Type B pancreatic cell (in vitro differentiated cells): ENCODE results near the gene GUCD1. TPM values are rescaled to one million over a fixed set of nuclear protein-coding genes. Genes with fewer than 3 reads are reported as not detected.

Experiments used
- DNase-seq: peaks from one replicate; pipeline ENCODE4 v3.0.0; 2021; ENCODE audit warnings: mixed read lengths; ENCODE audit not compliant: unreplicated experiment; ENCODE audit errors: extremely low spot score
- H3K27ac Mint-ChIP-seq: 2 replicates; pipeline ENCODE4 v1.8.0; 2021; ENCODE audit warnings: mild to moderate bottlenecking, mixed read lengths
- H3K27me3 Mint-ChIP-seq: 2 replicates; pipeline ENCODE4 v1.8.0; 2021; ENCODE audit warnings: mixed read lengths
- H3K36me3 Mint-ChIP-seq: 2 replicates; pipeline ENCODE4 v1.8.0; 2021; ENCODE audit warnings: mixed read lengths
- H3K4me1 Mint-ChIP-seq: one replicate; pipeline ENCODE4 v1.8.0; 2021; ENCODE audit warnings: mixed read lengths; ENCODE audit not compliant: unreplicated experiment
- H3K4me3 Mint-ChIP-seq: 2 replicates; pipeline ENCODE4 v1.8.0; 2021; ENCODE audit warnings: mild to moderate bottlenecking, mixed read lengths
- H3K9me3 Mint-ChIP-seq: 2 replicates; pipeline ENCODE4 v1.8.0; 2021; ENCODE audit warnings: mixed read lengths
- CTCF ChIP-seq: fragments of 200-600 bp; sonication (generic); conservative IDR thresholded peaks from 2 replicates; pipeline ENCODE4 v1.5.0; 2021; ENCODE audit warnings: antibody characterized with exemption, mild to moderate bottlenecking
- total RNA-seq: library from RNA; stranded (reverse); gene quantifications from 2 replicates; pipeline ENCODE4 v1.2.1, GENCODE V29; 2021; ENCODE audit warnings: low replicate concordance

The GUCD1 gene
- total RNA-seq, 1 donor from 2014 or later, result 81.8 TPM

GRCh38 chr22:24592851-24593558 is 38.1 kb upstream of the GUCD1 start, which contains the start of gene LRRC75B:
LRRC75B (minus strand) TSS chr22:24593073; CDS start chr22:24593039, 34 bp downstream.
- Mint-ChIP-seq H3K4me1 (no peaks in the 10 kb centered on the region), H3K9me3 (no peaks in the 10 kb centered on the region)

GRCh38 chr22:24592058-24592850 is 37.3 kb upstream of the GUCD1 start:
- H3K9me3 Mint-ChIP-seq, result no peaks in the 10 kb centered on the region
- H3K27ac Mint-ChIP-seq, result peak overlapping the region; percentile 77
- no peaks in the 10 kb centered on the region for H3K27me3 Mint-ChIP-seq
- peak overlapping the region; percentile 94 for H3K4me3 Mint-ChIP-seq
- no peak for TF ChIP-seq CTCF
- H3K4me1 Mint-ChIP-seq, result no peaks in the 10 kb centered on the region
- DNase-seq, result no peak
- no peaks in the 10 kb centered on the region for H3K36me3 Mint-ChIP-seq

More at GRCh38 chr22:24592851-24593558, 38.1 kb upstream of the GUCD1 start, which contains the start of gene LRRC75B:
- Mint-ChIP-seq H3K27ac (peak within 1 kb of the TSS; percentile 77), H3K36me3 (no peaks in the 10 kb centered on the region), H3K4me3 (peak within 1 kb of the TSS; percentile 94), H3K27me3 (no peaks in the 10 kb centered on the region)
- no peak for TF ChIP-seq CTCF
- DNase-seq, result peak; percentile 90

GRCh38 chr22:24591286-24591830 is 36.4 kb upstream of the GUCD1 start:
- DNase-seq, result no peak
- Mint-ChIP-seq H3K27me3 (no peaks in the 10 kb centered on the region), H3K4me1 (no peaks in the 10 kb centered on the region), H3K9me3 (no peaks in the 10 kb centered on the region), H3K36me3 (no peaks in the 10 kb centered on the region), H3K4me3 (peak overlapping the region; percentile 58), H3K27ac (no peak overlapping the region)
- no peak for TF ChIP-seq CTCF

GRCh38 chr22:24590596-24591173 is 35.7 kb upstream of the GUCD1 start:
- H3K27ac Mint-ChIP-seq, result peak overlapping the region; percentile 50
- H3K4me3 Mint-ChIP-seq, result peak overlapping the region; percentile 57
- no peaks in the 10 kb centered on the region for H3K36me3 Mint-ChIP-seq
- H3K9me3 Mint-ChIP-seq, result no peaks in the 10 kb centered on the region
- no peaks in the 10 kb centered on the region for H3K4me1 Mint-ChIP-seq
- H3K27me3 Mint-ChIP-seq, result no peaks in the 10 kb centered on the region
- DNase-seq, result no peak
- TF ChIP-seq CTCF, result no peak

GRCh38 chr22:24589518-24590030 is 34.6 kb upstream of the GUCD1 start:
- TF ChIP-seq CTCF, result no peak
- Mint-ChIP-seq H3K27me3 (no peaks in the 10 kb centered on the region), H3K4me3 (no peak overlapping the region), H3K9me3 (no peaks in the 10 kb centered on the region), H3K4me1 (no peaks in the 10 kb centered on the region), H3K36me3 (no peaks in the 10 kb centered on the region), H3K27ac (no peak overlapping the region)
- no peak for DNase-seq
